B cell (primary cell): ENCODE measurements around the gene MAML3. TPM values are rescaled to one million over a fixed set of nuclear protein-coding genes. Genes with fewer than 3 reads are reported as not detected.

Source experiments
- ATAC-seq: fragments of 200-7000 bp; cut with Tn5 transposase; one replicate; pipeline ENCODE4 v1.10.0; 2021; ENCODE audit warnings: low read depth, mild to moderate bottlenecking, moderate number of reproducible peaks, moderate library complexity
- CTCF ChIA-PET: fragments of 350-600 bp; sonication (Branson Sonifier 250); formaldehyde crosslinking; loops from one replicate; lab custom pipeline; 2021; ENCODE audit warnings: antibody characterized with exemption, inconsistent platforms; lab: Charles Lee
- POLR2A ChIA-PET: fragments of 350-600 bp; sonication (Branson Sonifier 250); formaldehyde crosslinking; loops from one replicate; lab custom pipeline; 2021; ENCODE audit warnings: antibody characterized with exemption; lab: Charles Lee
- DNase-seq: peaks from one replicate; pipeline ENCODE4 v3.0.0; 2013
- H2AFZ ChIP-seq: 2 replicates; pipeline ENCODE4 v1.6.1; 2012; ENCODE audit warnings: mild to moderate bottlenecking, low read depth, low read length; ENCODE audit not compliant: insufficient read depth, poor library complexity, severe bottlenecking
- H3K27ac ChIP-seq, 2 donors: 1 replicate in 1 of 2; 2 replicates in 1 of 2; pipeline ENCODE4 v1.5.1; 2012 to 2013; ENCODE audit warnings: low read length in 2 of 2, mild to moderate bottlenecking in 2 of 2, moderate library complexity in 1 of 2
- H3K27me3 ChIP-seq, 4 experiments: fragments of 200-600 bp in 1 of 4; sonication (generic) in 1 of 4; replicated peaks in 1 of 4; 1 replicate in 2 of 4; 2 replicates in 2 of 4; pipeline versions ENCODE4 v1.6.1 to v1.7.0; 2013 to 2016; ENCODE audit warnings: low read length in 3 of 4, mild to moderate bottlenecking in 2 of 4, mixed read lengths in 1 of 4, moderate library complexity in 1 of 4; ENCODE audit not compliant: insufficient read depth in 4 of 4, control insufficient read depth in 3 of 4; ENCODE audit errors: control extremely low read depth in 1 of 4
- H3K36me3 ChIP-seq, 2 experiments: replicated peaks in 1 of 2; 1 replicate in 1 of 2; 2 replicates in 1 of 2; pipeline versions ENCODE4 v1.6.1 to v1.7.1; 2013; ENCODE audit warnings: low read length in 1 of 2; ENCODE audit not compliant: insufficient read depth in 2 of 2, control insufficient read depth in 1 of 2; ENCODE audit errors: control extremely low read depth in 1 of 2, extremely low read depth in 1 of 2
- H3K4me1 ChIP-seq, 2 donors: fragments of 200-600 bp in 1 of 2; sonication (generic) in 1 of 2; 1 replicate in 1 of 2; 2 replicates in 1 of 2; pipeline versions ENCODE4 v1.5.1 to v1.6.1; 2013 to 2017; ENCODE audit warnings: low read length in 2 of 2; ENCODE audit not compliant: control insufficient read depth in 2 of 2, insufficient read depth in 2 of 2
- H3K4me2 ChIP-seq: replicated peaks from 2 replicates; pipeline ENCODE3; 2012; ENCODE audit warnings: mild to moderate bottlenecking, low read depth, low read length; ENCODE audit not compliant: poor library complexity, severe bottlenecking
- H3K4me3 ChIP-seq, 5 experiments: fragments of 200-600 bp in 1 of 5; sonication (generic) in 1 of 5; 1 replicate in 3 of 5; 2 replicates in 2 of 5; pipeline versions ENCODE4 v1.5.1 to v1.7.0; 2011 to 2016; ENCODE audit warnings: low read length in 4 of 5, mild to moderate bottlenecking in 4 of 5, low read depth in 2 of 5, control low read depth in 1 of 5, moderate library complexity in 1 of 5; ENCODE audit not compliant: insufficient read depth in 1 of 5; ENCODE audit errors: control extremely low read depth in 1 of 5, extremely low read depth in 1 of 5
- H3K79me2 ChIP-seq: fragments of 200-600 bp; sonication (generic); one replicate; pipeline ENCODE4 v1.6.0; 2016; ENCODE audit warnings: low read length; ENCODE audit not compliant: control insufficient read depth, insufficient read depth
- H3K9ac ChIP-seq: fragments of 200-600 bp; sonication (generic); 2 replicates; pipeline ENCODE4 v1.6.1; 2017; ENCODE audit warnings: mild to moderate bottlenecking, low read length, moderate library complexity
- H3K9me3 ChIP-seq, 3 donors: one replicate each; pipeline versions ENCODE4 v1.6.1 to v1.7.1; 2013; ENCODE audit warnings: low read length in 2 of 3; ENCODE audit not compliant: control insufficient read depth in 2 of 3, insufficient read depth in 1 of 3; ENCODE audit errors: control extremely low read depth in 1 of 3
- H4K20me1 ChIP-seq: 2 replicates; pipeline ENCODE4 v1.6.0; 2012; ENCODE audit warnings: mild to moderate bottlenecking, low read length; ENCODE audit not compliant: insufficient read depth, control insufficient read depth, poor library complexity, severe bottlenecking
- H3K27ac Mint-ChIP-seq: one replicate; pipeline ENCODE4 v1.8.0; 2021; ENCODE audit warnings: mixed read lengths
- H3K27me3 Mint-ChIP-seq: one replicate; pipeline ENCODE4 v1.8.0; 2021; ENCODE audit warnings: mixed read lengths
- H3K4me1 Mint-ChIP-seq: one replicate; pipeline ENCODE4 v1.8.0; 2021; ENCODE audit warnings: mixed read lengths
- H3K4me3 Mint-ChIP-seq: one replicate; pipeline ENCODE4 v1.8.0; 2021; ENCODE audit warnings: mixed read lengths
- H3K9me3 Mint-ChIP-seq: one replicate; pipeline ENCODE4 v1.8.0; 2022; ENCODE audit warnings: mixed read lengths; ENCODE audit not compliant: insufficient read depth
- EZH2 ChIP-seq: IDR thresholded peaks from 2 replicates; pipeline ENCODE4 v1.6.1; 2012; ENCODE audit warnings: borderline replicate concordance, low read depth, mild to moderate bottlenecking, moderate library complexity, low read length; ENCODE audit not compliant: insufficient read depth, poor library complexity, severe bottlenecking
- intact Hi-C: fragments of 100-400 bp; cut with micrococcal nuclease; formaldehyde crosslinking; loops from one replicate; pipeline ENCODE4 v1.10.0; 2022
- polyA plus RNA-seq: library from polyadenylated mRNA; depleted of rRNA; stranded (reverse); fragments of >200 nt; gene quantifications from 2 replicates; pipeline ENCODE4 v1.2.3, GENCODE V29; 2012
- total RNA-seq, 2 donors: library from RNA; stranded (reverse); fragments of 120-200 nt in 1 of 2; gene quantifications; 1 replicate in 1 of 2; 2 replicates in 1 of 2; pipeline versions ENCODE4 v1.2.3 to v1.2.4, GENCODE V29; 2013 to 2022
- TF ChIP-seq, protein P1 (sequence below): fragments of 200-600 bp; IDR thresholded peaks from one replicate; pipeline ENCODE4 v1.8.0; 2022; ENCODE audit warnings: antibody characterized with exemption, mild to moderate bottlenecking

MAML3 gene
- total and polyA plus RNA-seq, 2 donors (not counting 1 experiment from before 2014, with no cell fraction given): 0.94 to 5.3 TPM

- no peak overlapping the region for H3K27ac ChIP-seq
- no peak overlapping the region for H3K4me3 ChIP-seq
- ChIA-PET CTCF (no interaction called here), POLR2A (no interaction called here)
- no peaks in the 10 kb centered on the region for H3K9me3 Mint-ChIP-seq
- H3K27me3 Mint-ChIP-seq: no peaks in the 10 kb centered on the region
- no peaks in the 10 kb centered on the region for H3K4me1 ChIP-seq
- H3K4me2 ChIP-seq: no peak overlapping the region
- H3K4me1 Mint-ChIP-seq: peaks cover 11% of the 10 kb centered on the region
- no peaks in the 10 kb centered on the region for H3K79me2 ChIP-seq
- DNase-seq (no peak), ATAC-seq (no peak)
- H3K27ac Mint-ChIP-seq: no peak overlapping the region
- no peak for TF ChIP-seq EZH2
- TF ChIP-seq, protein P1, sequence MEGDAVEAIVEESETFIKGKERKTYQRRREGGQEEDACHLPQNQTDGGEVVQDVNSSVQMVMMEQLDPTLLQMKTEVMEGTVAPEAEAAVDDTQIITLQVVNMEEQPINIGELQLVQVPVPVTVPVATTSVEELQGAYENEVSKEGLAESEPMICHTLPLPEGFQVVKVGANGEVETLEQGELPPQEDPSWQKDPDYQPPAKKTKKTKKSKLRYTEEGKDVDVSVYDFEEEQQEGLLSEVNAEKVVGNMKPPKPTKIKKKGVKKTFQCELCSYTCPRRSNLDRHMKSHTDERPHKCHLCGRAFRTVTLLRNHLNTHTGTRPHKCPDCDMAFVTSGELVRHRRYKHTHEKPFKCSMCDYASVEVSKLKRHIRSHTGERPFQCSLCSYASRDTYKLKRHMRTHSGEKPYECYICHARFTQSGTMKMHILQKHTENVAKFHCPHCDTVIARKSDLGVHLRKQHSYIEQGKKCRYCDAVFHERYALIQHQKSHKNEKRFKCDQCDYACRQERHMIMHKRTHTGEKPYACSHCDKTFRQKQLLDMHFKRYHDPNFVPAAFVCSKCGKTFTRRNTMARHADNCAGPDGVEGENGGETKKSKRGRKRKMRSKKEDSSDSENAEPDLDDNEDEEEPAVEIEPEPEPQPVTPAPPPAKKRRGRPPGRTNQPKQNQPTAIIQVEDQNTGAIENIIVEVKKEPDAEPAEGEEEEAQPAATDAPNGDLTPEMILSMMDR: no peak
- intact Hi-C loops: no loop called here
- H3K9me3 ChIP-seq: no peaks in the 10 kb centered on the region
- H3K27me3 ChIP-seq: no peaks in the 10 kb centered on the region
- H3K4me3 Mint-ChIP-seq: no peak overlapping the region
- H4K20me1 ChIP-seq: no peaks in the 10 kb centered on the region
- no peak overlapping the region for H3K9ac ChIP-seq
- no peak overlapping the region for H2AFZ ChIP-seq
- no peaks in the 10 kb centered on the region for H3K36me3 ChIP-seq
These were observed 354.4 kb downstream of the MAML3 start for GRCh38 chr4:139799615-139800014.

DNA sequence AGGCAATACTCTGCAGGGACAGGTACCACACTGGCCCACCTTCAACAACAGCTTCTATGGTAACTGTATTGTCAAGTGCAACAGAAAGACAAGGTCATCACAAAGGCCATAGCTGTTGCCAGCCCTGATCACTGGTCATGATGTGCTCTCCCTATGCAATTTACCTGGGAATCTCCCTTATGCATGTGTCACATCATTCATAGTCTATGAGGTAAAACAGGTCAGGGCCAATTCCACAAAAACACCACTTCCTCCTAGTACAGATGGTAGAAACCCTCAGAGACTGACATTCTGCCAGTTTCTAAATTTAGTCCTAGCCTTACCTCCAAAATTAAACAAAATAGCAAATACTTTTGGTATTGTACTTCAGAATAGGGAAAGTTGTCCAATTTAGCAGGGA is 355.5 kb downstream of the MAML3 start:
- intact Hi-C loops: no loop called here
- no peak overlapping the region for H3K9ac ChIP-seq
- no peaks in the 10 kb centered on the region for H3K36me3 ChIP-seq
- ATAC-seq: no peak
- no peak for DNase-seq
- ChIA-PET CTCF (no interaction called here), POLR2A (no interaction called here)
- H3K27ac ChIP-seq: no peak overlapping the region
- H4K20me1 ChIP-seq: no peaks in the 10 kb centered on the region
- H3K9me3 ChIP-seq: no peaks in the 10 kb centered on the region
- no peak for TF ChIP-seq EZH2
- TF ChIP-seq, protein P1: no peak
- no peak overlapping the region for H2AFZ ChIP-seq
- H3K4me1 ChIP-seq: no peaks in the 10 kb centered on the region
- peaks cover 11% of the 10 kb centered on the region for H3K4me1 Mint-ChIP-seq
- no peaks in the 10 kb centered on the region for H3K79me2 ChIP-seq
- H3K27me3 ChIP-seq: no peaks in the 10 kb centered on the region
- H3K4me3 Mint-ChIP-seq: no peak overlapping the region
- no peaks in the 10 kb centered on the region for H3K27me3 Mint-ChIP-seq
- H3K9me3 Mint-ChIP-seq: no peaks in the 10 kb centered on the region
- no peak overlapping the region for H3K27ac Mint-ChIP-seq
- no peak overlapping the region for H3K4me2 ChIP-seq
- no peak overlapping the region for H3K4me3 ChIP-seq
